HG02763 (cell line): ENCODE data around the gene NEAT1.
A peak's percentile ranks its signal among the peaks of the same experiment; 100 is the strongest.

ENCODE experiments used
- ATAC-seq: cut with Tn5 transposase; IDR thresholded peaks from one replicate; pipeline ENCODE4 v1.9.1; 2021; ENCODE audit warnings: mild to moderate bottlenecking, moderate library complexity; ENCODE audit not compliant: unreplicated experiment

Gene NEAT1

DNA sequence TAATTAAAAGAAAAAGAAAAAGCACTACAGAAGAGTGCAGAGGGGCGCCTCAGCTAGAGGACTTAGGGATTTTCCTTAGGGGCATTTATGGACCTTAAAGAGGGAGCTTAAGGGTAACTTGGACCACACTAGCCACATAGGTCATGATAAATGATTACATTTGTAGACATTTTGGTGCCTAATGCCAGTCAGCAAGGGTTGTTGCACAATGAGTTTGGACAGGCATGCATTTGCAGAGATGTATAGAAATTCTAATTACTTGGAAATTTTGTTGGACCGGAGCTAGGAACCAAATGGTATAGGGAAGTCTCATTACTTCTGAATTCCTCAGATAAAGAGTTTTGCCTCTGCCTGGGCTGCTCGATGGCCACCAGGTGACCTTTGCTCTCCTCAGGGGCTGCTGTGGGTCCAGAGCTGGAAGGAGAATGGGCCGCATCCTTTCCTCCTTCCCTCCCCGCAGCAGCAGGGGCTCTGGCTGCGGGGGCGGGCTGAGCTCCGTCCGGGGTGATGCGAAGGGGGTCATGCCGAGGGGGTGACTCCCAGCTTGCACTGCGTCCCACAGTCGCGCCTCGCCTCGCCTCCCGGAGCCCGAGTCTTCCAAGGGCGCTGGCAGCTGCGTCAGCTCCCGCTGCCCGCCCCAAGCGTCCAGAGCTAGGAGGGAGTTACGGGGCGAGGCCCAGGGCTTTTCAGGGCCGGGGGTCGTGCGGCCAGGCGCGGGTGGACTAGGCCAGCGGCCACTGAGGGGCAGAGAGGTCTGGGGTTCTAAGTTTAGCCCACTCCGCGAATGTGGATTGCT is 56.0 kb downstream of the NEAT1 start:
- no peak for ATAC-seq

DNA sequence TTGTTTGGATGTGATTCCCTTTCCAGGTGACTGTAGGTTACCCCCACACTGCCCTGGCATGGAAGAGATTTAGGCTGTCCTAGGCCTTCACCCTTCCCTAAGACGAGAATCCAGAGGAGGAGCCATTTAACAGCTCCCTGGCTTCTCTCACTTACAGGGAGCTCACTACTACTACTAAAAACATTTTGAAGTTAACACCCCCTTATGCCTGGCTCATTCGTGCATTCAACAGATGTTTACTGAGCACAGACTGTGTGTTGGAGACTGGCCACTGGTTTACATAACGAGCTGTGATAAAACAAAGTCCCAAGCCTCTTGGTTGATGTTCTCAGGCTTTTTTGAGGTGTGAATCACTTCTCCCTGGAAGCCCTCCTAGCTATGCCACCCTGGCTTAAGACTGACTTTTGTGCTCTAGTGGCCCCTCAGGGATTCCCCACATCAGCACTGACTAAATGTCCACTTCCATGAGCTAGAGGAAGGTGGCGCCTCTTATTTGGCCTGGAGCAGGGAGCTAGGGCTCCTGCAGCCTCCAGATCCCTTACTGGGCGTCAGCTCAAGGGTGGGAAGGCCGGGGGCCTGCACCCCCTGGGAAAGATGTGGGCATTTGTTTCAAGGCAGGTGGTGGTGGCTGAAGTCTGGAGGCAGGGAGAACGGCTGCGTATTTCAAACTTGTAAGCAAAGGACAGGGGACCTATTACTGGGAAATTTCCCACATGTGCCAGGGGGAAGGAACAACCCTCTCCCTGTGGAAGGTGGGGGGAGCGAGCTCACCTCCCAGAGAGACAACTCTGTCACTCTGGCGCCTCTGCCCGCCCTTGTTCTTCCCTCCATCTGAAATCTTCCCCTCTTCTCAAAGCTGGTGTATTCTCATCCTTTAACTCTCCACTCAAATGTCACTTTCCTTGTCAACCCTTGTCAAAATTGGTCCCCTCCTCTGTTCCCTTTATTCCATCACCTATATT is 56.9 kb downstream of the NEAT1 start:
- ATAC-seq, result no peak

DNA sequence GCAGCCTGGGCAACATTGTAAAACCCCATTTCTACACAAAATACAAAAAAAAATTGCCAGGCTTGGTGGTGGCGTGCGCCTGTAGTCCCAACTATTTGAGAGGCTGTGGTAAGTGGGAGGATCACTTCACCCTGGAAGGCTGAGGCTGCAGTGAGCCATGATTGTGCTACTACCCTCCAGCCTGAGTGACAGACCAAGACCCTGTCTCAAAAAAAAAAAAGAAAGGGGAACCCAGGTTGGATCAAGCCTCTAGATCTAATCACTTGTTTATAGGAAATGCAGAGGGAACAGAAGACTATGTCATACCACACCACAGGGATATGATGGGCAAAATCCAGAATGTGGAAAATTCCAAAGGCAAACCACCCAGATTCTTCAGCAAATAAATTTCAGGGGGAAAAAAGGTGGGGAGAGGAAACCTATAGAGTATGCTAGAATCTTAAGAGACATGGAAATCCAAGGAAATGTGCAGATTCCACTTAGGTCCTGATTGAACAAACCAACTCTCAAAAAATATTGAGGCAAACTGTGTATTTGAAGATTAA is 59.8 kb downstream of the NEAT1 start:
- no peak for ATAC-seq

DNA sequence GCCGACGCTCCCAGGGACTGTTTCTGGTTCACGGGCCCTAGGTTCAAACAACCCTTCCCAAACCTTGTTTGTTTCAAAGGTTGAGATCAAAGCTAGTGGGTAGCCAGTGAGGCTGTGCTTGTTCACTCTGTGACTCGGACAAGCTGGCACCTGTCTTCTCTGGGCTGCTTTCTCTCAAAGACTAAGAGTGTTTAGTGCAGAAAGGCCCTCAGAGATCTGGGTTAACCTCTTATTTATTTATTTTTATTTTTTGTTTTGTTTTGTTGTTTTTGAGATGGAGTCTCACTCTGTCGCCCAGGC is 63.3 kb downstream of the NEAT1 start:
- no peak for ATAC-seq

DNA sequence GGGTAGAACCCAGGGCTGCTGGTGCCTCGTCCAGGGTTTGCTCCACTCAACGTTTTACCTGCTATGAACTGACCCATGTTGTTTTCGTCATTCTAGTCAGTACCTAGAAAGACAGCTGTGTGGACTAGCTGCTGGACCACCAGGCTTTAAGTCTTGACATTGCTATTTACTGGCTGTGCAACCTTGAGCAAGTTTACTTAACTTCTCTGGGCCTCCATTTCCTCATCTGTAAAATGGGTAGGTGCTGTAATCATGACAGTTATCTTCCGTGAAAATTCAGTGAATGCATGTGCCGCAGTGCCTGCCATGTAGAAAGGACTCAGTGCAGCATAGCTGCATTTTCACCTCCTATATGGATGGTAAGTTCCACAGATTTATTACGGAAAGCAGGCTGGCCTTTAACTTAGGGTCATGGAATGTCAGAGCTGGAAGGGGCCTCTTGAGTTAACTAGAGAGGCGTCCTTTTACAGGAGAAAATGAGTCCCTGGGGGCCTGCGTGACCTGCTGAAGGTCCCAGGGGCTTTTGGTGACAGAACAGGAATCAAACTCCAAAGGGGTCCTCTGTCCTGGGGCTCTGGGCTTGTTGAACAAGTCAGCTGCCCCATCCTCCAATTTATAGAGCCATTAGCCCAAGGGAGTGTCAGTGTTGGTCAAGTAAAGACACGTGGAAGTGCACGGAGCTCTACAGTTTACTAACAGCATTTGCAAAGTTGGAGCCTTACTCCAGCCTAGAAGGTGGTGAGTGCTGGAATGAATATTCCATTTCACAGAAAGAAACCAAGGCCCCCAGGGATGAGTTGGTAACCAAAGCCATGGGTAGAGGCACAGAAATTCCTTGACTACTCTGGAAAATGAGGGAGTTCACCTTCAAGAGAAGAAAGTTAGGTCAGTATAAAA is 64.2 kb downstream of the NEAT1 start:
- no peak for ATAC-seq

DNA sequence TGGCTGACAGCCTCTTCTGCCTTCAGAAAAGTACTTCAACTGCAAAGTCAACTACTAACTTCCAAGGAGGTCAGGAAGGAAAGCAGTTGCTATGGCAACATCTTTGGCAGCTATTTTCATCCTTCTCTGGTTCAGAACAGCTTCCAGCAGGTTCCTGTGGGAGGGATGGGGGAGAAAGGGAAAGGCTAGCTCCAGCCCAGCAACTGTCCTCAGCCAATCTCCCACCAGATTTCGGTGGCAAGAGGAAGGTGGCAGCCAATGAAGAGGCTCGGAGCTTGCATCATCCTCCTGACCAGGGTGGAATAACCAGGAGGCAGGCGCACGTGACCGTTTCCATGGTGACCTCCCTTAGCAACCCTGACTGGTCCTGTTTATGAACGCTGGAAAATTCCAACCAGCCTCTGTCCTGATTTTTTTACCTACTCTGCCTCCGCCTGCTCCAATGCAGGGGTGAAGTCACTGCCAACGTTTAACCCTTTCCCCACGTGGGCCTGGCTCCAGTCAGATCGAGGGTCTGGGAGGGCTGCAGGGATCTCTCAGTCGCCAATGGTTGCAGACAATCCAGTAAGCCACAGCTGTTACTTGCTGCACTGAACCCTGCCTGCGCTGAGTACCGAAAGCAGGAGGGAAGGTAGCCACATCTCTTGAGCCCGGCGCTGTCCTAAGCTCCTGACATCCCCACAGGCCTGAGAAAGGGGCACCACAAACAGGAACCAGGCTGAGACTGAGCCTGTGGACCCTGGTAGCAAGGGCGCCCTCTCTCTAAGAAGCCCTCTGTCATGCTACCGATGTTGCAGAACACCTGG is 65.1 kb downstream of the NEAT1 start:
- ATAC-seq, result peak; percentile 34

DNA sequence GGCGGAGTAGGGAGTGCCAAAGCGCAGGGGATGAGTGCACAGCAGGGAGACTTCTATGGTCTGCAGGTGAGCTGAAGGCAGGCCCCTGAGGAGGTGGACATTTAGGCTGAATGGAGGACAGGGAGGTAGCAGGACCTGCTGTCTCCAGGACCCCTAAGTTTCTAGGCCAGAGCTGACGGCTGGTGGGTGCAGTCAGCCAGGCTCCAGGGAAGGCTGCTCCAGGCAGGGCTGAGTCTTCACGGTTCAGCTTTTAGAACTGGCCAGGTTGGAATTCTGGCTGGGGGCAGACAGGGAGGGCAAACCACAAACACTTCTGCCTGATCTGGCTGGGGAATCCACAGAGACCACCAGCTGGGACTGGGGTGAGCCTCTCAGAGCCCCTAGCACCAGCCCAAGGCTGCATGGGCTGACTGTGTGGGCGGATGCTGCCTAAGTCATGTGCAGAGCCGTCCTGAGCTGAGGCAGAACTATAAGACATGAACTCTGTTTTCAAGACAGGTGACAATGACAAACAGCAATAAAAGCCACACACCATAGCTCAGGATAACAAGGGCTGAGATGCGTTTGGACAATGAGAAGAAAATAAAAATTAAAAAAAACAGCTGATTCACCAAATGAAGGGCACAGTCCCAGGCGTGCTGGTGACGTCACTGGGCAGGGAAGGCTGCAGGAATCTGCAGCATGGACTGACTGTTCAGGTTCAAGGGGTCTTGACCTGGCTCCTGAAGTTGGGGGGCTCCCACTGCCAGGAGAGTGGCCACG is 65.9 kb downstream of the NEAT1 start:
- ATAC-seq, result no peak

DNA sequence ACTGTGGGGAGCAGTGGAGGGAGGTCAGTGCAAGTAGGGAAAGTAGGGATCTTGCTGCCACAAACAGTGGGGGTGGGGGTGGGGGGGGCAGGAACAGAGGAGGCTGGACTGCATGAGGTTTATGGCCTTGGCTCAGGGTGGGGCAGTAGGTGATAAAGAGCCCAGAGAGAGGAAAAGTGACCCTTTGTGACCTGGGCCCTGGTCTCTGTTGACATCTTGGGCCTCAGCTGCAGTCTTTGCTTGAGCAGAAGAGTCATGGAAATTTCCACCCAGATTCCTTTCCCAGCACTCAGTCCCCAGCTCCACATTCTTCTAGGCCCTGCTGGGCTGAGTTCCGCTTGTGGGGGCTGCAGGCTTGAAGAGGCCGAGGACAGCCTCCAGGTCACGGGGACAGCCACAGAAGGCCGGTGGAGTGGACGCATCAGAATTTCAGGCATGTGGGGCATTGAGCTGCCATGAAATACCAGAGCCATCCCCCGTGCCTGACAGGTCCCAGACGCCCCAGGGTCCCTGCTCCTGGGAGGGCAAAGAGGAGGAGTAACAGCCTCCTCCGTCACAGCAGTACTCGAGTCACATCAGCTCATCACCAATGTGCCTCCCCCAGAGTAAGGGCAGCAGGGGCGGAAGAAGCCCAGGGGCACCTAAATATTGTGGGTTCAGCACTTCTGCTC is 66.6 kb downstream of the NEAT1 start:
- no peak for ATAC-seq

DNA sequence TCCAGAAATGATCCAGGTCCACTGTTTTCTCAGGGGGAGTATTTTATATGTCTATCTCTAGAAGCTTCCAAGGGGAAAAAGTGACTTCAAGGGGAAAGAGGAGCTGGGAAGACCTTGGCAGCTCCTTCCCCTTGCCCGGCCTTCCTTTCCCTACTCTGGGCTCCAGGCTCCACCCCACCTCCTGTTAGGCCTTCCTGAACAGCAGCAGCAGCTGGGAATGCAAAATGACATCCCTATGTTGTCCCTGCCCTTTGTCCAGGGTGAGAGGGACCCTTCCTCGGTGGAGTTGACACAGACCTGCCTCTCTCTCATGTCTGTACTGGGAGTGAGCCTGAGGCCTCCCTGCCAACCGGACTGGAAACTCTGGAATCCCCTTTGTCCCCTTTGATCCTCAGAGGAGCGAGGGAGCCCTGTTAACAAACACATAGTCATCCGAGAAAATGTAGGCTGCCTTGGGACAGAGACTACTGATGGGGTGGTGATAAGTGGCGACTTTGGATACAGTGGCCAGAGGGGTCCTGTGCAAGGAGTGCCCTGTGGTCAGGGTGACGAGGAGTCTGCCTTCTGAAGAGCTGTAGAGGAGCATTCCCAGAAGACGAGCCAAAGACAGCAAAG is 67.2 kb downstream of the NEAT1 start:
- no peak for ATAC-seq

DNA sequence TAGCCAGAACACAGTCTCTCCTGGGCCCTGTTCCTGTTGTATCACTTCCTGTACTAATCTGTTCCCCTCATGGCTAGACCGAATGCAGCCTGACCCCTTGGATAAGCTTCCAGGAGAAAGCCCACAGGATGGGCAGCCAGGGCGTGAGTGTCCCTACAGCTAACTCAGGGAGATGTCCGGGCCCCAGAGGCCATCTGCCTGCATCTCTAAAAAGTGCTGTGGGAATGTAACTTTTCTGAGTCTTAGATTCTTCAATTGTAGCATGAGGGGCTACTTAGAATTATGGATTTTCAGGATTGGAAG is 68.5 kb downstream of the NEAT1 start:
- no peak for ATAC-seq

DNA sequence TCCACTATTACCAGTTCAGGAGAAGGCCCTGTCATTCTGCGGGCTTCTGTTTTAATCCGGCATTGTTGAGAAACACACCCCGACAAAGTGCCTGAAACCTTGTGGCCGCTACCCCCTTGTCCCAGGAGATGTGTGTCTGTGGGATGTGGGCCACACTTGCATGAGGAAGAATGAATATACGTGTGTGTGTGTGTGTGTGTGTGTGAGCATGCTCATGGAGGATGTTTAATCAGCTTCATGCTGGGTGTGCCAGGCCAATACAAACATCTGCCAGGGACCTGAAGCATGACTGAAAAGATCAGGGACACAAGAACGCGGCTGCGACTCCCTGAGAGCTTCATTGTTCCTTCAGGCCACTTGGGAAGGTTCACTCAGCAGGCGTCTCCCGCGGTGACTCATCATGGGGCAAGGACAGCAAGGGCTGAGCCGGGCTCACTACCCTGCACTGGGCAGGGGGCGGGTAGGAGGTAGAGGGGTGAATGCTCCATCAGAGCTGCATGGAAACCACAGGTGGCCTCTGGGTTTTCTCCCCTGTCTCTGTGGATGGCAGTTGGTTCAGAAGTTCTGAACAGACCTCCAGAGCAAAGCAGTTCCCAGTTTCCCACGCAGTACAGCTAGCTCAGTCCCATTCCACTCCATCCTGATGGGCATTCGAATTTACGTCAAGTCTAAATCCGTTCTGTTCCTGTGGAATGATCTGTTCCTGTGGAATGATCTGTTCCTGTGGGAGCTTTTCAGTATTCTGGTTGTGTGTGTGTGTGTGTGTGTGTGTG is 69.2 kb downstream of the NEAT1 start:
- ATAC-seq, result no peak

DNA sequence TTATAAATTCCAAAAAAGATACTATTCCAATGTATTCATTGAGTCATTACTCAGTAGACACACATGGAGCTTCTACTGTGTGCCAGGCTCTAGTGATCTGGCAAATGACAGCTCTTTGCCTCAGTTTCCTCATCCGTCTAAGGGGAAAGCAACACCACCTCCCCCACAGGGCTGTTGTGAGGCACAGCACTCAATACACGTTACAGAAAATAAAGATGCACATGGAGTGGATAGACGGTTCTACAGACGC is 69.7 kb downstream of the NEAT1 start:
- ATAC-seq, result no peak

DNA sequence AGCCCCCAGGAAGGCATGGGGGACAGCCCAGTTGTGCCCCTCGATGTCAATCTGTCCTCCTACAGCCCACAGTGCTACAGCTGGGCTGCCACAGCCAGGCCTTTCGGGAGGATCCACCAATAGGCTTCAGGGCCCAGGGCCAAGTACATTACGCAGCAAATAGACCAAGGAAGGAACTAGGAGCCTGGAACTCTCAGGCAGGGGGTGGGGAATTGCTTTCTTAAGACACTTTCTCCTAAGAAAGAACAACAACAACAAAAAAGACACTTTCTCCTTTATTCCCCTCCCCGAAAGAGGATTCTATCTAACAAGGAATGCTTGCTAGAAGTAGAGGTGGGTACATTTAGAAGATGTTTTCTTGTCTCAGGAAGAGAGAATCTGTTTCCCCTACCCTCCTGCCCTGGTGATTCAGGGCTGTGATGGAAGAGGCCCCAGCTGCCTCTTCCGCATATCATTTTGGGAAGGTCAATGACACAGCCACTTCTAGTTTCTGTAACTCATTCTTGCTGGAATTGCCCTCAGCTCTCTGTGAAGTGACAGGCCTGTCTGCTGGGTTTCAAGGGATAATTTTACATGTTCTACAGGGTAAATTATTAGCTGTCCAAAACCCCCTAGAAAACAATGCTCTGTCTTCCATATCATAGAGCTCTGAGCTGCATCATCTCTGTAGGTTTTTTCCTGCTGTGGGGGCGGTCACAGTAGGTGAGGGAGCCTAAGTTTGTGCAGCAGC is 70.2 kb downstream of the NEAT1 start:
- no peak for ATAC-seq

DNA sequence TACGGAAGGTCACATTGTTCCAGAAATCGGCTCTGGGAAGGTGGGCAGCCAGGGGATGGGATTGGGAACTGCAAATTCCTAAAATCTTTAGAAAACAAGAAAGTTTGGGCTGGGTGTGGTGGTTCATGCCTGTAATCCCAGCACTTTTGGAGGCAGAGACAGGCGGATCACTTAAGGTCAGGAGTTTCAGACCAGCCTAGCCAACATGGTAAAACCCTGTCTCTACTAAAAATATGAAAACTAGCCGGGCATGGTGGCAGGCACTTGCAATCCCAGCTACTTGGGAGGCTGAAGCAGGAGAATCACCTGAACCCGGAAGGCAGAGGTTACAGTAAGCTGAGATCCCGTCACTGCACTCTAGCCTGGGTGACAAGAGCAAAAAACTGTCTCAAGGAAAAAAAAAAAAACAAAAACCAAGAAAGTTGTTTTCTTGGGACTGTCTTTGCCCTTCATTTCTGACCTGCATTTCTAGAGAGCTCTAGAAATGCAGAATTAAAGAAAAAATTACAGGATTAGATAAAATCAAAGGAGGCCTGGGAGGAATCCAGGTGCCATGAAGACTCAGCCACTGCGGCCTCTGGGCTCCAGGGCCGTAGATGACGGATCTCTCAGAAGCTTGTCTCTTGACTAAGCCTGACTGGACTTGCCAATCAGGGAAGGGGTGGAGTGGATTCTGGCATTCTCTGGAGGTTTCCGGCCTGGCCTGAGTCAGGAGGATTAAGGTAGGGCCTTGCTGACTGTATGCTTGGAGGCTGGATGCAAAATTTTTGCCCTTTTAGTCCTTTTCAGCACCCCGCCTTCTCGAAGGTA is 71.0 kb downstream of the NEAT1 start:
- ATAC-seq, result no peak
